OCI-LY1 (cell line): ENCODE data around the gene UNC5A.

Experiments
- H2AFZ ChIP-seq: fragments of 200-600 bp; sonication (generic), shearing (Covaris generic); 2 replicates; pipeline ENCODE4 v1.6.0; 2014; ENCODE audit warnings: antibody characterized with exemption, mild to moderate bottlenecking, low read length
- H3F3A ChIP-seq: fragments of 200-600 bp; sonication (generic), shearing (Covaris generic); 2 replicates; pipeline ENCODE4 v1.6.0; 2014; ENCODE audit warnings: mild to moderate bottlenecking, antibody characterized with exemption, low read length, moderate library complexity; ENCODE audit not compliant: insufficient read depth
- H3K27ac ChIP-seq: fragments of 200-600 bp; sonication (generic); 2 replicates; pipeline ENCODE4 v1.5.1; 2014; ENCODE audit warnings: low read length, mixed run types, mild to moderate bottlenecking, low read depth; ENCODE audit not compliant: poor library complexity, severe bottlenecking
- H3K27me3 ChIP-seq: fragments of 200-600 bp; sonication (generic); 2 replicates; pipeline ENCODE4 v1.6.0; 2014; ENCODE audit warnings: antibody characterized with exemption, mild to moderate bottlenecking, low read length, moderate library complexity; ENCODE audit not compliant: insufficient read depth
- H3K36me3 ChIP-seq: fragments of 200-600 bp; sonication (generic); 2 replicates; pipeline ENCODE4 v1.6.1; 2014; ENCODE audit warnings: mild to moderate bottlenecking, antibody characterized with exemption, low read length, moderate library complexity, mixed read lengths; ENCODE audit not compliant: insufficient read depth
- H3K4me1 ChIP-seq: fragments of 200-600 bp; sonication (generic); 2 replicates; pipeline ENCODE4 v1.5.1; 2014; ENCODE audit warnings: mild to moderate bottlenecking, low read length, moderate library complexity; ENCODE audit not compliant: insufficient read depth, severe bottlenecking
- H3K4me2 ChIP-seq: fragments of 200-600 bp; sonication (generic), shearing (Covaris generic); 2 replicates; pipeline ENCODE4 v1.6.1; 2014; ENCODE audit warnings: low read length
- H3K4me3 ChIP-seq: fragments of 200-600 bp; sonication (generic); 2 replicates; pipeline ENCODE4 v1.5.1; 2014; ENCODE audit warnings: low read length, low read depth, mild to moderate bottlenecking, mixed read lengths; ENCODE audit not compliant: poor library complexity, severe bottlenecking
- H3K79me2 ChIP-seq: fragments of 200-600 bp; shearing (Covaris generic); 2 replicates; pipeline ENCODE4 v1.6.1; 2016; ENCODE audit warnings: mixed run types, low read length, mixed read lengths; ENCODE audit not compliant: insufficient read depth
- H3K9ac ChIP-seq: fragments of 200-600 bp; sonication (generic), shearing (Covaris generic); 2 replicates; pipeline ENCODE4 v1.6.1; 2014; ENCODE audit warnings: mild to moderate bottlenecking, low read length, mixed read lengths
- H3K9me2 ChIP-seq: fragments of 200-600 bp; sonication (generic), shearing (Covaris generic); 2 replicates; pipeline ENCODE4 v1.6.1; 2014; ENCODE audit warnings: low read depth, mild to moderate bottlenecking, low read length, mixed read lengths
- H3K9me3 ChIP-seq: fragments of 200-600 bp; shearing (Covaris generic); 2 replicates; pipeline ENCODE4 v1.6.1; 2014; ENCODE audit warnings: low read length, mixed read lengths
- H4K20me1 ChIP-seq: fragments of 200-600 bp; sonication (generic), shearing (Covaris generic); 2 replicates; pipeline ENCODE4 v1.6.0; 2016; ENCODE audit warnings: mild to moderate bottlenecking, low read length; ENCODE audit not compliant: insufficient read depth
- CTCF ChIP-seq: fragments of 200-600 bp; sonication (generic), shearing (Covaris generic); IDR thresholded peaks from 2 replicates; pipeline ENCODE4 v1.5.1; 2017; ENCODE audit warnings: mild to moderate bottlenecking, antibody characterized with exemption, low read length, moderate library complexity, mixed read lengths
- EZH2 ChIP-seq: fragments of 200-600 bp; sonication (generic), shearing (Covaris generic); IDR thresholded peaks from 2 replicates; pipeline ENCODE4 v1.8.0; 2017; ENCODE audit warnings: borderline replicate concordance, mixed run types, mild to moderate bottlenecking, antibody characterized with exemption, low read length, moderate library complexity, mixed read lengths

Gene UNC5A

GRCh38 chr5:176915906-176916305, 105.5 kb downstream of the UNC5A start:
- H3K9ac ChIP-seq, result no peak overlapping the region
- H3K79me2 ChIP-seq, result no peaks in the 10 kb centered on the region
- H3K27ac ChIP-seq, result no peak overlapping the region
- no peaks in the 10 kb centered on the region for H3F3A ChIP-seq
- no peak overlapping the region for H2AFZ ChIP-seq
- no peaks in the 10 kb centered on the region for H3K4me1 ChIP-seq
- no peaks in the 10 kb centered on the region for H3K9me2 ChIP-seq
- H3K27me3 ChIP-seq, result no peaks in the 10 kb centered on the region
- H3K4me3 ChIP-seq, result no peak overlapping the region
- no peaks in the 10 kb centered on the region for H4K20me1 ChIP-seq
- H3K4me2 ChIP-seq, result no peak overlapping the region
- H3K9me3 ChIP-seq, result no peaks in the 10 kb centered on the region
- peaks cover 62% of the 10 kb centered on the region for H3K36me3 ChIP-seq
- TF ChIP-seq CTCF (no peak), EZH2 (no peak)

DNA sequence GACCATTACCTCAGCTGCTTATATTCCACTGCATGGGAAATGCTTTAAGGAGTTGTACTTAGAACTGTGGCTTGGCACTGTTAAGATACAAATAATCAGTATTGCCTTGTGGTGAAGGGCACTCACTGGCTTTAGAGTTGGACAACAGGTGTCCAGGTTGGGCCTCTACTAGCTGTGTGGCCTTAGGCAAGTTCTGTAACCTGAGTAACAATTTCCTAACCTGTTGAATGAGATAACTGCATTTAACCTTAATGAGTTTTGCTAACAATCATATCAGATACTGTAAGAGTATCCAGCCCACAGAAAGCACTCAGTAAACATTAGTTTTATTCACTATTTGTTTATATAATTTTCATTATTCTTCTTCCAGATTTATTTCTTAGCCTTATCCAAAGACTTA, 106.0 kb downstream of the UNC5A start:
- H3K79me2 ChIP-seq, result no peaks in the 10 kb centered on the region
- TF ChIP-seq EZH2, result no peak
- no peak for TF ChIP-seq CTCF
- H3K4me3 ChIP-seq, result no peak overlapping the region
- H3K9me3 ChIP-seq, result no peaks in the 10 kb centered on the region
- no peak overlapping the region for H3K4me2 ChIP-seq
- no peak overlapping the region for H3K27ac ChIP-seq
- no peak overlapping the region for H2AFZ ChIP-seq
- peaks cover 64% of the 10 kb centered on the region for H3K36me3 ChIP-seq
- no peaks in the 10 kb centered on the region for H3K9me2 ChIP-seq
- no peaks in the 10 kb centered on the region for H3K4me1 ChIP-seq
- H3F3A ChIP-seq, result no peaks in the 10 kb centered on the region
- no peaks in the 10 kb centered on the region for H3K27me3 ChIP-seq
- H4K20me1 ChIP-seq, result no peaks in the 10 kb centered on the region
- H3K9ac ChIP-seq, result no peak overlapping the region

GRCh38 chr5:176918613-176919012, 108.3 kb downstream of the UNC5A start:
- Histone ChIP-seq H3K36me3 (peaks cover 54% of the 10 kb centered on the region), H3K9me2 (no peaks in the 10 kb centered on the region), H4K20me1 (no peaks in the 10 kb centered on the region), H3K27me3 (no peaks in the 10 kb centered on the region), H3K9ac (no peak overlapping the region), H3K9me3 (no peaks in the 10 kb centered on the region), H3K27ac (no peak overlapping the region), H3K79me2 (no peaks in the 10 kb centered on the region), H3K4me2 (no peak overlapping the region), H3K4me1 (no peaks in the 10 kb centered on the region), H3K4me3 (no peak overlapping the region), H2AFZ (no peak overlapping the region), H3F3A (no peaks in the 10 kb centered on the region)
- TF ChIP-seq EZH2 (no peak), CTCF (no peak)
